Measurements from ENCODE around the gene PPP4C. TPM values are rescaled to one million over a fixed set of nuclear protein-coding genes. Genes with fewer than 3 reads are reported as not detected.

Gene PPP4C
- total and polyA plus RNA-seq, 2 of the 8 experiments (the other 6 are each of a cell fraction or from before 2014, with no cell fraction given), result 148 to 298 TPM

GRCh38 chr16:30063893-30064728 is 11.7 kb upstream of the PPP4C start (continued):
- TF ChIP-seq CTCF (IDR thresholded peaks at IDR 0.05; ENCODE audit: control extremely low read depth in 1 of 3, insufficient read depth in 1 of 3, low read depth in 1 of 3, low read length in 3 of 3), result no peak
- peak; percentile 55 for TF ChIP-seq MAX (IDR thresholded peaks at IDR 0.05)
- no peak for TF ChIP-seq FOSL1 (IDR thresholded peaks at IDR 0.05; ENCODE audit: insufficient read depth, low read depth, low read length)
- TF ChIP-seq NANOG (IDR thresholded peaks at IDR 0.05; ENCODE audit: insufficient read depth, low read depth, low read length, poor library complexity, severe bottlenecking), result no peak
- TF ChIP-seq RNF2 (IDR thresholded peaks at IDR 0.05; ENCODE audit: borderline replicate concordance, low read depth, low read length, missing control alignments, poor library complexity, severe bottlenecking), result no peak
- peak; percentile 50 for TF ChIP-seq CTBP2 (IDR thresholded peaks at IDR 0.05; ENCODE audit: borderline replicate concordance, insufficient read depth, insufficient read length, low read length)
- TF ChIP-seq USF2 (IDR thresholded peaks at IDR 0.05; ENCODE audit: low read length), result peak; percentile 40; the same call in 1 of the 2 replicates
- no peak for TF ChIP-seq SP2 (IDR thresholded peaks at IDR 0.05; ENCODE audit: low read length)
- no peak for TF ChIP-seq RXRA (IDR thresholded peaks at IDR 0.05; ENCODE audit: insufficient read depth, low read depth, low read length)
- TF ChIP-seq SAP30 (IDR thresholded peaks at IDR 0.05; ENCODE audit: insufficient read depth, insufficient replicate concordance, low read length), result peak; percentile 73
- no peak for TF ChIP-seq ASH2L (IDR thresholded peaks at IDR 0.05; ENCODE audit: low read length)
- TF ChIP-seq HDAC2 (IDR thresholded peaks at IDR 0.05; ENCODE audit: borderline replicate concordance in 1 of 2, low read depth in 2 of 2, low read length in 2 of 2), result 0 out of 4 replicates have a peak, but pooled peaks of 1 of the 2 experiments have one; percentile 32
- no peak for TF ChIP-seq BRCA1 (IDR thresholded peaks at IDR 0.05; ENCODE audit: low read depth, low read length)
- no peak for TF ChIP-seq YY1 (IDR thresholded peaks at IDR 0.05; ENCODE audit: low read depth, low read length)
- no peak for TF ChIP-seq JUN (IDR thresholded peaks at IDR 0.05; ENCODE audit: low read depth, low read length)
- TF ChIP-seq RAD21 (IDR thresholded peaks at IDR 0.05 in 1 of 2, conservative IDR thresholded peaks at IDR 0.05 in 1 of 2; ENCODE audit: low read depth in 2 of 2, low read length in 2 of 2), result peak in 1 of 2 experiments; percentile 9; a peak in 1 of 4 replicates
- TF ChIP-seq MAFK (IDR thresholded peaks at IDR 0.05; ENCODE audit: low read depth, low read length), result no peak
- TF ChIP-seq BACH1 (IDR thresholded peaks at IDR 0.05; ENCODE audit: low read length), result no peak
